Left renal cortex interstitium (tissue), 4 donors: ENCODE data around the gene WDFY4. TPM values are rescaled to one million over a fixed set of nuclear protein-coding genes. Genes with fewer than 3 reads are reported as not detected.

Experiments used
- DNase-seq, 4 donors: peaks; one replicate each; pipeline ENCODE4 v3.0.0-alpha.2; 2013; ENCODE audit warnings: low read depth in 4 of 4, low spot score in 2 of 4, missing footprints in 1 of 4
- polyA plus RNA-seq, 4 donors: library from polyadenylated mRNA; unstranded; fragments of 120-200 nt; gene quantifications; one replicate each; pipeline ENCODE4 v1.2.1, GENCODE V29; 2013; ENCODE audit not compliant: insufficient read length in 4 of 4

Gene WDFY4
- polyA plus RNA-seq, 4 donors: 1.5 to 3.0 (median 2.0) TPM

GRCh38 chr10:48839809-48840679, 155.4 kb downstream of the WDFY4 start:
- no peak for DNase-seq

- DNase-seq: no peak
Observed at GRCh38 chr10:48842231-48842630, 157.6 kb downstream of the WDFY4 start.

- no peak for DNase-seq
Observed at GRCh38 chr10:48843198-48843597, 158.5 kb downstream of the WDFY4 start.

GRCh38 chr10:48844616-48845015, 159.9 kb downstream of the WDFY4 start:
- no peak for DNase-seq

- no peak for DNase-seq
Observed at GRCh38 chr10:48845512-48845911, 160.8 kb downstream of the WDFY4 start.

GRCh38 chr10:48847691-48848090, 163.0 kb downstream of the WDFY4 start:
- no peak for DNase-seq

- DNase-seq: no peak
Observed at GRCh38 chr10:48856855-48857254, 172.2 kb downstream of the WDFY4 start.

- no peak for DNase-seq
Observed at GRCh38 chr10:48872234-48872633, 187.6 kb downstream of the WDFY4 start.

GRCh38 chr10:48878091-48878490, 193.4 kb downstream of the WDFY4 start:
- DNase-seq: no peak

GRCh38 chr10:48879451-48879850, 194.8 kb downstream of the WDFY4 start:
- DNase-seq: no peak

- DNase-seq: no peak
Observed at GRCh38 chr10:48880016-48880705, 195.5 kb downstream of the WDFY4 start.

- DNase-seq: no peak
Observed at GRCh38 chr10:48881937-48882336, 197.3 kb downstream of the WDFY4 start.

GRCh38 chr10:48882881-48883280, 198.2 kb downstream of the WDFY4 start:
- DNase-seq: no peak

GRCh38 chr10:48883701-48884100, 199.0 kb downstream of the WDFY4 start:
- no peak for DNase-seq

- no peak for DNase-seq
Observed at GRCh38 chr10:48884179-48885045, 199.7 kb downstream of the WDFY4 start.

- no peak for DNase-seq
Observed at GRCh38 chr10:48885376-48885775, 200.7 kb downstream of the WDFY4 start.

GRCh38 chr10:48887982-48888381, 203.3 kb downstream of the WDFY4 start:
- DNase-seq: no peak

- no peak for DNase-seq
Observed at GRCh38 chr10:48890888-48891850, 206.5 kb downstream of the WDFY4 start.

GRCh38 chr10:48894911-48895802, 210.5 kb downstream of the WDFY4 start:
- no peak for DNase-seq
